Measurements from ENCODE around the gene SPRY4.

Gene SPRY4

DNA sequence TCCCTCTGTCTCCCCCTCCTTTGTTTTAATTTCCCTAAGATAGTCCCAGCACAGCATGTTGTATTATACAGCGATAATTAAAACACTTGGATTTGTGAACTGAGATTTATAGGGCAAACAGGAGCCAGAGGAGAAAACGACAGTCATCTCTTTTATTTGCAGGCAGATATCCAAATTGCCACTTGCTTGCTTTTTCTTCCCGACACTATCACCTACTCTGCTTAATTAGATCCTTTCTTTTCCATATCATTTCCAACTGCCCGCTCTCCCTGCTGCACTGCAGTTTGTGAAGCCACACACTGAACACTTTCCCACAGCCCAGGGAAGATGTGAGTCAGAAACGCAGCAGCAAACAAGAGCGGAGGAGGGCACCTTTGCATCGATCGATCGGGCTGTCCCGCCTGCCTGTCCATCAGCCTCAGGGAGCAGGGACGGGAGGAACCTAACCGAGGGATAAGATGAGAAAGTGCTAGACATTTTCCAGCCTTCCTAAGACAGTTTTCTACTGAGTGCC lies 35.8 kb upstream of the SPRY4 start:
- DNase-seq (ENCODE audit: low read depth): no peak
- TF ChIP-seq CTCF (IDR thresholded peaks at IDR 0.05; ENCODE audit: control insufficient read depth, insufficient read depth, low read depth, low read length, missing control alignments): no peak
- no peak overlapping the region for H3K4me3 ChIP-seq (ENCODE audit: control insufficient read depth, low read depth, low read length)

- no peak for TF ChIP-seq CTCF (IDR thresholded peaks at IDR 0.05; ENCODE audit: control insufficient read depth, insufficient read depth, low read depth, low read length, missing control alignments)
- DNase-seq (ENCODE audit: low read depth): no peak
- H3K4me3 ChIP-seq (ENCODE audit: control insufficient read depth, low read depth, low read length): no peak overlapping the region
Measured at GRCh38 chr5:142360051-142360498, 35.3 kb upstream of the SPRY4 start.

- no peak for DNase-seq (ENCODE audit: low read depth)
- no peak for TF ChIP-seq CTCF (IDR thresholded peaks at IDR 0.05; ENCODE audit: control insufficient read depth, insufficient read depth, low read depth, low read length, missing control alignments)
- H3K4me3 ChIP-seq (ENCODE audit: control insufficient read depth, low read depth, low read length): no peak overlapping the region
Measured at GRCh38 chr5:142358648-142359047, 33.8 kb upstream of the SPRY4 start.

DNA sequence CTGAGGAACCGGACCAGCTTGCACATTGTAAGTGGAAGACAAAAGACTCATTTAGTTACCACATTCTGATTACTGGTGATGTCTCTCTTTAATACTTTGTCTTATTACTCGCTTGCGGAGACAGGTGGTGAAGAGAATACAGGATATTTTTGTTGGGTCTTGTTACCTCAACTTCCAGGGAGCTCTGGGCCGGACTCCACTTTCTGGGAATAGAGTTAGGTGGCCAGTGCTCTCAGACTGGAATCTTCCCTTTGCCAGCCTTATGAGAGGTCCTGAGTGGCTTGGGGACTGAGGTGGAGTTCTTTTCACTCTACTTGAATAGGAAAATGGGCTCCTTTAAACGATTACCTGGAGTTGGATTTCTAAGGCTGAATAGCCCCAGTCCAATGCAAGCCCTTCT lies 33.3 kb upstream of the SPRY4 start:
- no peak overlapping the region for H3K4me3 ChIP-seq (ENCODE audit: control insufficient read depth, low read depth, low read length)
- no peak for TF ChIP-seq CTCF (IDR thresholded peaks at IDR 0.05; ENCODE audit: control insufficient read depth, insufficient read depth, low read depth, low read length, missing control alignments)
- no peak for DNase-seq (ENCODE audit: low read depth)

- TF ChIP-seq CTCF (IDR thresholded peaks at IDR 0.05; ENCODE audit: control insufficient read depth, insufficient read depth, low read depth, low read length, missing control alignments): no peak
- DNase-seq (ENCODE audit: low read depth): no peak
- H3K4me3 ChIP-seq (ENCODE audit: control insufficient read depth, low read depth, low read length): peak overlapping the region; percentile 57
Measured at GRCh38 chr5:142357469-142358090, 32.8 kb upstream of the SPRY4 start.

DNA sequence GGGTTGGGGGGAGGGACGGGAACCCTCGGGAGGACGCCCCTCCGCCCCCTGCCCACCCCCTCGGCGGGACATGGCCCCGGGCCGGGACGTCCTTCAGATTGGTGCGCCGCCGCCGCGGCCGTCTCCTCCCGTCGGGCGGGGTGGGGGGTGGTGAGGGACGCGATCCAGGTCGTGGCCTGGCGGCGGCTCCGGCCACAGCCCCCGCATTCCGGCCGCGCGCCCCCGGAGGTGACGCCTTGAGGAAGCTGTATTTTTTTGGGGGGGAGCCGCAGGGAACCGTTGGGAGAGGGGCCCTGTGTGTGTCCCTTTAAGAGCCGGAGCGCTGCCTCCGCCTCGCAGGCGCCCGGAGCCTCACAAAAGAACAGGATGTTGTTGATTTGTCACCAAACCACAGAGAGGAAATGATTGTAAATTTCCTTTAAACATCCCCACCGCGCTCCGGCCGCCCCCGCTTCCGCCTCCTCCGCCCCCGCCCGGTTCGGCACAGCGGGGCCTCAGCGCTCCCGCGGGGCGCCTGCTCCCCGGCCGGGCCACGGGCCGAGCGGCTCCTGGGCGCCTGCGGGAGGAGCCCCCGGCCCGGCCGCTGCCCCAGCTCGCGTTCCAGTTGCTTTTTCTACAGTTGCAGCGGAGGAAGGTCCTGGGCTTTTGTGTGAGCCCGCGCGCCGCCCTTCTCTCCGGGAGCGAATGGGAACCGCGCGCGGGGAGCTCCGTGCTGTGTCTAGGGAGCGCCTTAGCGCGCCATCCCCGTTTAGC lies 32.1 kb upstream of the SPRY4 start:
- peak; percentile 70 for DNase-seq (ENCODE audit: low read depth)
- H3K4me3 ChIP-seq (ENCODE audit: control insufficient read depth, low read depth, low read length): peak overlapping the region; percentile 57
- TF ChIP-seq CTCF (IDR thresholded peaks at IDR 0.05; ENCODE audit: control insufficient read depth, insufficient read depth, low read depth, low read length, missing control alignments): no peak
